ENCODE data around the gene SLC30A9.

Gene SLC30A9

DNA sequence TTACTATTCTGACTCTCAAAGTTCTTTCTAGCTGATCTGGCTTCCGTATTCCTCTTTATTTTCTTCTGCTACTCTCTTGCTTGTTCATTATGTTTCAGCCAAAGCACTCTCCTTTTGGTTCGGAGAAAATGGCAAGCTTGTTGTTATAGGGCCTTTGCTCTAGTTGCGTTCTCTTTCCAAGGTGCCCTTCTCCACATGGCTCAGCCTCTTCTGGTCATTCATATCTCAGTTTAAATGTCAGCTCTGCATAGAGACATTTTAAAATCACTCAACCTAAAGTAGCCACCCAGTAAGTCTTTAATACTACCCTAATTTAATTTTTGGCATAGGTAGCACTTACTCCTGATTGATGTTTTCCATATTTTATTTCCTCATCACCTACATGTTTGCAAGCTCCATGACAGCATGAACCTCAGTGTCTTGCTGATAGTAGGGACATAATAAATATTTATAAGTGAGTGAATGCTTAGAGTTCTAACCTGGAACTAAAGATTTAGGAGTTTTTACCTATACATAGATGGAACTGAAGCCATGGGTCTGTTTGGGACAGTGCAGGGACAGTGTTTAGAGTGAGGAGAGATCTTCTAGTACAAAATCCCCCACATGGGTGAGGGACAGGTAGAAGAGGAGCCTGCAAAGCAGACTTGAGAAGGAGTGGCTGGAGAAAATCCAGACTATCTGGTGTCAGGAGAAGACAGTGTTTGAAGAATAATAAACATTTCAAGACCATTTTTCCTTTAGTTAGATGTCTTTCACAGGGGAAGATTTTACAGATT lies 17.9 kb downstream of the SLC30A9 start:
- DNase-seq, result no peak

GRCh38 chr4:42015438-42015837 lies 25.1 kb downstream of the SLC30A9 start:
- DNase-seq, result no peak

DNA sequence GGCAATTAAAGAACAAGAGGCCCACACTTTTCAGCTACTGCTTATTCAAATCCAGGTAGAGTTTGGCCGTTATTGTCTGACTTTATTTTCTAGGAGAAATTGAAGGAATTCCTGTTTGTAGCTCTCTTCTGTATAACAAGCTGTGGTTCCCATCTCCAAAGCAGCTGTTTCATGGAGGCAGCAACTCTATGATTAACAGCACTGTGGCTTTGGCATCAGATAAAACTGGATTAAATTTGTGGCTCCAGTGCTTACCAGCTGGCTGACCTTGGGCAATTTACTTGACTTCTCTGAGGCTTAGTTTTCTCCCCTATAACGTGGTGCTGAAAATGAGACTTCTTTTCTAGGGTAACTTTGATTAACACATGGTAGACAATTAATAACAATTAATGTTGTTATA lies 28.1 kb downstream of the SLC30A9 start:
- DNase-seq, result no peak

DNA sequence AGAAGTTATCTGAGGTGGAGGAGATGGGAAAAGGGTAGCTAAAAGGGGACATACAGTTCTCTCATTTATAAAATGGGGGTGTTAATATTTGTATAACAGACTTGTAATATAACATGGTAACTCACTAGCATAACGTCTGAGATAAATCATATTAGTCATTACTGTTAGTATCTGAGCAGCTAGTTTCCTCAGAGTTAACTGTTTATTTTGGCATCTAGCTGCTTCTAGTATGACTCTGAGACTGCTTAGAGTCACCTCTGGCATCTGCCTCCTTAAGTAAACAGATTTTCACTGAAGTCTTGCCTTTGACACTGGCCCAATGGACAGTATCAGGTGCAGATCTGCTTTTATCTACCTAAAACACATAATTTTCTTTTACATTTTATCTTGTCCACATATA lies 58.1 kb downstream of the SLC30A9 start:
- DNase-seq, result no peak

- DNase-seq, result no peak
Observed at GRCh38 chr4:42050516-42051249, 60.4 kb downstream of the SLC30A9 start.

GRCh38 chr4:42066402-42066801 lies 76.1 kb downstream of the SLC30A9 start:
- DNase-seq, result no peak

DNA sequence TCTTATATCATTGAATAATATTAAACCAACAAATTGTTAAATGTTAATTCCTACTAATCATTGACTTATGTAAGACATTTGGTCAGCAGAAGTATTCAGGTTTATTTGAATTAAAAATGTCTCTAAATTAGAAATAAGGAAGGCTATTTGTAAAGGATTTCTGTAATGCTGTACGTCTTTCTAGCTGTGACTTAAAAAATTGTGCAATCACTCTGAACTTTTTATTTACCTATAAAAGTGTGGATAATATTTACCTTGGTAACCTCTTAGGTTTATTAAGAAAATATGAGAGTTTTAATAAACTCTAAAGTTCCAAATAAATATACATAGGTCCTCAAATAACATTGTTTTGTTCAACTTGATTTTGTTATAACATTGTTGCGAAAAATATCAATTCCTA lies 76.9 kb downstream of the SLC30A9 start:
- no peak for DNase-seq

DNA sequence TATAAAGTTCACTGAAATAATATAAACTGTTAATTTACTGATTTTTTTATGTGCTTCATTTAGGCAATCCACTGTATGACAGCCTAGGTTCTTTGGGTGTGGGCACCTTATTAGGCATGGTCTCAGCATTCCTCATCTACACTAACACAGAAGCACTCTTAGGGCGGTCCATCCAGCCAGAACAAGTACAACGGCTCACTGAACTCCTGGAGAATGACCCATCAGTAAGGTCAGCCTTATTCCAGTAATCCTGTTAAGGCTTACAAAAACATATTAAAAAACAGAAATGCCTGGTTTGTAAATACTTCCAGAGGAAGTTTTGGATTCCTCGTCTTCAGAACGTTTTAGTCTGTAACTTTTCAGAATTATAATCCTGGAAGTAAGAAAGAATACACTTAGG lies 80.1 kb downstream of the SLC30A9 start:
- DNase-seq, result no peak

GRCh38 chr4:42074294-42074693 lies 84.0 kb downstream of the SLC30A9 start:
- DNase-seq, result no peak

DNA sequence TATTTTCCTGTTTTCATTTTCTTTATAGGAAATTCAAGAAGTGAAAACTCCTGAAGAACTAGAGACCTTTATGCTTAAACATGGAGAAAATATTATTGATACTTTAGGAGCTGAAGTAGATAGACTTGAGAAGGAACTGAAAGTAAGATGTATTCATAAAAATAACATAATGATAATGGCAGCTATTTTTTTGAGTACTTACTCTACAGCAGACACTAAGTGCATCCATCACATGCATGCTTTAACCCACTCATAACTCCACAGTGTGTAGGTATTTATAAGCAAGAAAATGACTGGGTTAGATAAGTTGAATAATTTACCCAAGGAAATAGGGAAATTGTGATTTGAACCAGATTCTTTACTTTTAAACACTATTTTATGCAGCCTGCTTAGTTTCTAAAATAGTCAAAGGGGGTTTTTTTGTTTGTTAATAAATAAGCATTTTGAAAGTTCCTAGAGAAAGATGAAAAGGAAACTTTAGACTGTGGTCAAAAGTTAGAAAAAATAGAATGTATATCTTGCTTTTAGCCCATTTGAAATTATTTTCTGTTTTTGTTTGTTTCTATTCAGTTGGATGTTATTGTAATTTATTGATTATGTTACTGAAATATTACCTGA lies 88.0 kb downstream of the SLC30A9 start:
- no peak for DNase-seq

DNA sequence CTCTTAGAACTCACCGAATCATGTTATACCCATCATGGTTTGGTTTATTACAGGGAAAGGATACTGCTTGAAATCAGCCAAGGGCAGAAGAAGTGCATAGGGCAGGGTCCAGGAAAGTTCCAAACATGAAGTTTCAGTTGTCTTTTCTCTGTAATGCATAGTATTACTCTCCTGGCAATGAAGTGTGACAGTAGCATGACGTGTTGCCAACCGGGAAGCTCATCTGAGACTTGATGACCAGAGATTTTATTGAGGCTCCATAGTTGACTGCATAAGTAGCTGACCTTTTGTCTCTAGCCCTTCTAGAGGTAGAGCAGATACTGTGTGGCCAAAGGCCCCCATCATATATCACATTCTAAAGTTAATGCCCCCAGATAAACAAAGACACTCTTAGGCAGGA lies 90.0 kb downstream of the SLC30A9 start:
- DNase-seq, result no peak

GRCh38 chr4:42083816-42084215 lies 93.5 kb downstream of the SLC30A9 start:
- DNase-seq, result no peak

- DNase-seq, result no peak
Observed at GRCh38 chr4:42088386-42088785, 98.1 kb downstream of the SLC30A9 start.

DNA sequence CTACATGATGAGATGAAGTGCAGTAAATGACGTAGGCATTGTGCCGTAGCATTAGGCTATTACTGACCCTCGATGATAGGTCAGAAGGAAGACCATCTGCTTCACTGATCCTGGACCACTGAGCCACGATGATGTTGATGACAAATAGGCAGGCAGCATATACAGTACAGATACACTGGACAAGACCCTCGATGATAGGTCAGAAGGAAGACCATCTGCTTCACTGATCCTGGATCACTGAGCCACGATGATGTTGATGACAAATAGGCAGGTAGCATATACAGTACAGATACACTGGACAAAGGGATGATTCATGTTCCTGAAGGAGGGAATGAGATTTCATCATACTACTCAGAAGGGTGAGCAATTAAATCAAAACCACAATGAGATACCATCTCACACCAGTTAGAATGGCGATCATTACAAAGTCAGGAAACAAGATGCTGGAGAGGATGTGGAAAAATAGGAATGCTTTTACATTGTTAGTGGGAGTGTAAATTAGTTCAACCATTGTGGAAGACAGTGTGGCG lies 111.2 kb downstream of the SLC30A9 start:
- DNase-seq, result no peak

- no peak for DNase-seq
Observed at GRCh38 chr4:42104521-42104920, 114.2 kb downstream of the SLC30A9 start.

DNA sequence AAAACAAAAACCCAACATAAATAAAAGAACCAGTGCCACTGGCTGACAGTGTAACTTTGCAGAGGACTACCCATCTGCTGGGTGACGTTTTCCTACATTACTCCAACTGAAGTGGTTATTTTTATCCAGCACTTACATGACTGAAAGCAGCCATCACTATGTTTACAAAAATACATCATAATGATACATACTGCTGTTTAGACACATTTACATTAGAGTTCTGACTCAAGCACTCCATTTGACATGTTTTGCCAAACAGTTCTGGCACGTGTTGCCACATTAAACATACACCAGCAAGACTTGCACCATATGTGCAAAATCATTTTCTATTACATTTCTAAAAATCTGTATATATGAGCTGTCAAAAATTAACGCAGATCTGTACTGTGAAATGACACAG lies 122.5 kb downstream of the SLC30A9 start:
- DNase-seq, result no peak

- no peak for DNase-seq
Observed at GRCh38 chr4:42119886-42120285, 129.6 kb downstream of the SLC30A9 start.

DNA sequence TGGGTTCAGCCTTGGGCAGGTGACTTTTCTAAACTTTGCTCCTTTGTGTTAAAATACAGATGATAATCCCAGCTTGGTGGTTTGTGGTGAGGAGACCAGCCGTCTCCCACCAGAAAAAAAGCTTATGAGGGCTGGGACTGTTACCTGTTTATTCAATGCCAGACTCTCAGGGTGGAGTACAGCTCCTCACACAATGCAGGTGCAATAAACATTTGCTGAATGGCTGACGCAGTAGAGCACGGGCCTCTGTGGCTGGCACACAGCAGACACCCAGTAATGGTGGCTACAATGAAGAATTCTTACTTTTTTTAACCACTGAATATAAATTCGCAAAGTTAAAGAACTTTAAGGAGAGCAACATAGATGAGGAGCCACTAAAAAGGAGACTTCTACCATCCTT lies 131.9 kb downstream of the SLC30A9 start:
- DNase-seq, result no peak

- DNase-seq, result no peak
Observed at GRCh38 chr4:42123071-42123644, 132.8 kb downstream of the SLC30A9 start.

GRCh38 chr4:42132099-42132498 lies 141.8 kb downstream of the SLC30A9 start:
- no peak for DNase-seq

DNA sequence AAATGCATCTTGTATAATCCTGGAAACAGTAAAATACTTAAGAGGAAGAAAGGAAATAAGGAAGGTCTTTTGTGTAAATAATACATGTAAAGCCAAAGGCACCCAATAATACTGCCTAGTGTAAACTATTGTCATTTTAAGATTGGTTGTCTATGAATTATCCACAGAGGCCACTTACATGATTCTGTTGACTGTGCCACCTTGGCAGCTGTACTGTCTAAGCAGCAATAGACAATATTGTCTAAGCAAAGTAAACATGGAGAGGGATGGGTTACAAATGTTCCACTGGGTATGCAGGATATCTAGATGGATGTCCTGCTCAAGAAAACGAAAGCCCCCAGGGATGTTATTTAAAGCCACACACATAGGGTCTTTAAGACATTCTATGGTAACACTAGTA lies 142.7 kb downstream of the SLC30A9 start:
- no peak for DNase-seq

DNA sequence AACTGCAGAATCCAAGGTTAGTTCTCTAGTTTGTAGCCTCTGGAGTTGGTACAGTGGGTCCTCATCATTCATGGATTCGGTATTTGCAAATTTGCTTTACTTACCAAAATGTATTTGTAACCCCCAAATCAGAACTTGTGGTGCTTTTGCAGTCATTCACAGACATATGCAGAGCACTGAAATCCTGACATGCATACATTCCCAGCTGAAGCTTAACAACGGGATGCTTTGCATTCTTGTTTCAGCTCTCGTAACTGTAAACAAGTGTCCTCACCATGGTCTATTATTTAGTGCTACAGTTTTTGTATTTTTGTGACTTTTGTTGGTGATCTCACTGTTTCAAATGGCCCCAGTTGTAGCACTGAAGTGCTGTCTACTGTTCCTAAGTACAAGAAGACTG lies 146.0 kb downstream of the SLC30A9 start:
- no peak for DNase-seq
